ENCODE data around the gene TSPAN33. TPM values are rescaled to one million over a fixed set of nuclear protein-coding genes. Genes with fewer than 3 reads are reported as not detected.

Gene TSPAN33
- polyA plus RNA-seq, 1 of the 3 experiments (the other 2 are of a cell fraction) = 6.9 TPM

DNA sequence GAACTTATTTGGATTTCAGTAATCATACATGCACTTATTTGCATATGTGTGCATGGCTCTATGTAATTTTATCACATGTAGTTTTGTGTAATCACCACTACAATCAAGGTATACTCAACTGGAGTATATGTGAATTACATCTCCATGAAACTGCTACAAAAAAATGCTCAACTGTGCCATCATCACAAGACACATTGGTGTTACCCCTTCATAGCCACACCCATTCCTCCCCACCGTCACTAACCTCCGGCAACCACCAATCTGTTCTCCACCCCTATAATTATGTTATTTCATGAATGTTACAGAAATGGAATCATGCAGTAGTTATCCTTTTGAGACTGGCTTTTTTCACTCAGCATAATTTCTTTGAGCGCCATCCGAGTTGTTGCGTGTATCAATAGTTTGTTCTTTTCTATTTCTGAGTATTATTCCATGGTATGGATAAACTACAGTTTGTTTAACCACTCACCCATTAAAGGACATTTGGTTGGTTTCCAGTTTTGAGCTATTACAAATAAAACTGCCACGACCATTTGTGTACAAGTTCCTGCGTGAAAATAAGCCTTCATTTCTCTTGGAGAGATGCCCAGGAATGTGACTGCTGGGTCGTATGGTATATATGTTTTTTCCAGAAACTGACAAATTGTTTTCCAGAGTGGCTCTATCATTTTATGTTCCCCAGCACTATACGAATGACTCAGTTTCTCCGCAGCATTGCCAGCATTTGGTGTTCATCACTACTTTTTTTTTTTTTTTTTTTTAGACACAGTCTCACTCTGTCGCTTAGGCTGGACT lies 32.6 kb downstream of the TSPAN33 start:
- Histone ChIP-seq H3K4me1 (ENCODE audit: control insufficient read depth in 1 of 2, insufficient read depth in 2 of 2, low read depth in 1 of 2, low read length in 1 of 2) (no peaks in the 10 kb centered on the region), H3K27ac (ENCODE audit: low read depth in 2 of 2, low read length in 1 of 2) (no peak overlapping the region), H3K36me3 (replicated peaks in 1 of 2; ENCODE audit: control insufficient read depth in 1 of 2, insufficient read depth in 2 of 2, low read length in 1 of 2) (no peaks in the 10 kb centered on the region), H3K4me2 (no peak overlapping the region), H3K4me3 (ENCODE audit: low read depth in 2 of 2, low read length in 1 of 2) (no peak overlapping the region), H4K20me1 (ENCODE audit: insufficient read depth) (no peaks in the 10 kb centered on the region), H3K9me2 (no peaks in the 10 kb centered on the region), H3F3A (replicated peaks; ENCODE audit: insufficient read depth) (no peaks in the 10 kb centered on the region), H2AFZ (ENCODE audit: low read depth) (no peak overlapping the region), H3K9ac (no peak overlapping the region), H3K9me3 (no peaks in the 10 kb centered on the region), H3K79me2 (ENCODE audit: insufficient read depth) (no peaks in the 10 kb centered on the region), H3K27me3 (ENCODE audit: insufficient read depth) (no peaks in the 10 kb centered on the region)
- ChIA-PET CTCF (interaction anchor here (1.8 to 2.8 kb wide), 2 partner anchors 11 to 13 kb away, joined by 5 to 18 read pairs; no protein-coding TSS in a partner anchor), POLR2A (no interaction called here)
- DNase-seq = no peak
- TF ChIP-seq FOXM1 (IDR thresholded peaks at IDR 0.05; ENCODE audit: low read depth) (no peak), FOSL2 (IDR thresholded peaks at IDR 0.05; ENCODE audit: borderline replicate concordance, low read depth) (no peak), TEAD4 (IDR thresholded peaks at IDR 0.05; ENCODE audit: borderline replicate concordance, insufficient read depth) (no peak), MXI1 (IDR thresholded peaks at IDR 0.05; ENCODE audit: low read depth, low read length) (no peak), RCOR1 (IDR thresholded peaks at IDR 0.05; ENCODE audit: low read length) (no peak), POLR2AphosphoS5 (IDR thresholded peaks at IDR 0.05; ENCODE audit: low read depth, low read length) (no peak), NFIC (IDR thresholded peaks at IDR 0.05; ENCODE audit: borderline replicate concordance) (no peak), RFX5 (IDR thresholded peaks at IDR 0.05; ENCODE audit: low read length) (no peak), GATA2 (CRISPR knock-in tag; IDR thresholded peaks at IDR 0.05) (no peak), TAF1 (IDR thresholded peaks at IDR 0.05; ENCODE audit: borderline replicate concordance, low read depth, low read length) (no peak), SIN3A (IDR thresholded peaks at IDR 0.05; ENCODE audit: borderline replicate concordance, low read depth, low read length) (no peak), SMC3 (IDR thresholded peaks at IDR 0.05; ENCODE audit: low read depth, low read length) (no peak), MEF2A (IDR thresholded peaks at IDR 0.05; ENCODE audit: borderline replicate concordance, low read depth) (no peak)
- TF ChIP-seq, protein P1, sequence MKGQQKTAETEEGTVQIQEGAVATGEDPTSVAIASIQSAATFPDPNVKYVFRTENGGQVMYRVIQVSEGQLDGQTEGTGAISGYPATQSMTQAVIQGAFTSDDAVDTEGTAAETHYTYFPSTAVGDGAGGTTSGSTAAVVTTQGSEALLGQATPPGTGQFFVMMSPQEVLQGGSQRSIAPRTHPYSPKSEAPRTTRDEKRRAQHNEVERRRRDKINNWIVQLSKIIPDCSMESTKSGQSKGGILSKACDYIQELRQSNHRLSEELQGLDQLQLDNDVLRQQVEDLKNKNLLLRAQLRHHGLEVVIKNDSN (IDR thresholded peaks at IDR 0.05; ENCODE audit: borderline replicate concordance, low read depth) = no peak
- TF ChIP-seq, protein P2, sequence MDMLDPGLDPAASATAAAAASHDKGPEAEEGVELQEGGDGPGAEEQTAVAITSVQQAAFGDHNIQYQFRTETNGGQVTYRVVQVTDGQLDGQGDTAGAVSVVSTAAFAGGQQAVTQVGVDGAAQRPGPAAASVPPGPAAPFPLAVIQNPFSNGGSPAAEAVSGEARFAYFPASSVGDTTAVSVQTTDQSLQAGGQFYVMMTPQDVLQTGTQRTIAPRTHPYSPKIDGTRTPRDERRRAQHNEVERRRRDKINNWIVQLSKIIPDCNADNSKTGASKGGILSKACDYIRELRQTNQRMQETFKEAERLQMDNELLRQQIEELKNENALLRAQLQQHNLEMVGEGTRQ (IDR thresholded peaks at IDR 0.05; ENCODE audit: borderline replicate concordance, low read depth, low read length) = no peak
- TF ChIP-seq, protein P3, sequence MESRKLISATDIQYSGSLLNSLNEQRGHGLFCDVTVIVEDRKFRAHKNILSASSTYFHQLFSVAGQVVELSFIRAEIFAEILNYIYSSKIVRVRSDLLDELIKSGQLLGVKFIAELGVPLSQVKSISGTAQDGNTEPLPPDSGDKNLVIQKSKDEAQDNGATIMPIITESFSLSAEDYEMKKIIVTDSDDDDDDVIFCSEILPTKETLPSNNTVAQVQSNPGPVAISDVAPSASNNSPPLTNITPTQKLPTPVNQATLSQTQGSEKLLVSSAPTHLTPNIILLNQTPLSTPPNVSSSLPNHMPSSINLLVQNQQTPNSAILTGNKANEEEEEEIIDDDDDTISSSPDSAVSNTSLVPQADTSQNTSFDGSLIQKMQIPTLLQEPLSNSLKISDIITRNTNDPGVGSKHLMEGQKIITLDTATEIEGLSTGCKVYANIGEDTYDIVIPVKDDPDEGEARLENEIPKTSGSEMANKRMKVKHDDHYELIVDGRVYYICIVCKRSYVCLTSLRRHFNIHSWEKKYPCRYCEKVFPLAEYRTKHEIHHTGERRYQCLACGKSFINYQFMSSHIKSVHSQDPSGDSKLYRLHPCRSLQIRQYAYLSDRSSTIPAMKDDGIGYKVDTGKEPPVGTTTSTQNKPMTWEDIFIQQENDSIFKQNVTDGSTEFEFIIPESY (IDR thresholded peaks at IDR 0.05; ENCODE audit: borderline replicate concordance, low read depth) = no peak
- TF ChIP-seq, protein P4, sequence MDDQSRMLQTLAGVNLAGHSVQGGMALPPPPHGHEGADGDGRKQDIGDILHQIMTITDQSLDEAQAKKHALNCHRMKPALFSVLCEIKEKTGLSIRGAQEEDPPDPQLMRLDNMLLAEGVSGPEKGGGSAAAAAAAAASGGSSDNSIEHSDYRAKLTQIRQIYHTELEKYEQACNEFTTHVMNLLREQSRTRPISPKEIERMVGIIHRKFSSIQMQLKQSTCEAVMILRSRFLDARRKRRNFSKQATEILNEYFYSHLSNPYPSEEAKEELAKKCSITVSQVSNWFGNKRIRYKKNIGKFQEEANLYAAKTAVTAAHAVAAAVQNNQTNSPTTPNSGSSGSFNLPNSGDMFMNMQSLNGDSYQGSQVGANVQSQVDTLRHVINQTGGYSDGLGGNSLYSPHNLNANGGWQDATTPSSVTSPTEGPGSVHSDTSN (IDR thresholded peaks at IDR 0.05) = no peak
- TF ChIP-seq, protein P5, sequence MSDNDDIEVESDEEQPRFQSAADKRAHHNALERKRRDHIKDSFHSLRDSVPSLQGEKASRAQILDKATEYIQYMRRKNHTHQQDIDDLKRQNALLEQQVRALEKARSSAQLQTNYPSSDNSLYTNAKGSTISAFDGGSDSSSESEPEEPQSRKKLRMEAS (IDR thresholded peaks at IDR 0.05; ENCODE audit: low read depth) = no peak
- WGBS (ENCODE audit: low lambda C conversion rate) = 54% methylated on average over 11 of the region's 11 CpGs
